Measurements from ENCODE around the gene NRP2.

Gene NRP2, protein sequence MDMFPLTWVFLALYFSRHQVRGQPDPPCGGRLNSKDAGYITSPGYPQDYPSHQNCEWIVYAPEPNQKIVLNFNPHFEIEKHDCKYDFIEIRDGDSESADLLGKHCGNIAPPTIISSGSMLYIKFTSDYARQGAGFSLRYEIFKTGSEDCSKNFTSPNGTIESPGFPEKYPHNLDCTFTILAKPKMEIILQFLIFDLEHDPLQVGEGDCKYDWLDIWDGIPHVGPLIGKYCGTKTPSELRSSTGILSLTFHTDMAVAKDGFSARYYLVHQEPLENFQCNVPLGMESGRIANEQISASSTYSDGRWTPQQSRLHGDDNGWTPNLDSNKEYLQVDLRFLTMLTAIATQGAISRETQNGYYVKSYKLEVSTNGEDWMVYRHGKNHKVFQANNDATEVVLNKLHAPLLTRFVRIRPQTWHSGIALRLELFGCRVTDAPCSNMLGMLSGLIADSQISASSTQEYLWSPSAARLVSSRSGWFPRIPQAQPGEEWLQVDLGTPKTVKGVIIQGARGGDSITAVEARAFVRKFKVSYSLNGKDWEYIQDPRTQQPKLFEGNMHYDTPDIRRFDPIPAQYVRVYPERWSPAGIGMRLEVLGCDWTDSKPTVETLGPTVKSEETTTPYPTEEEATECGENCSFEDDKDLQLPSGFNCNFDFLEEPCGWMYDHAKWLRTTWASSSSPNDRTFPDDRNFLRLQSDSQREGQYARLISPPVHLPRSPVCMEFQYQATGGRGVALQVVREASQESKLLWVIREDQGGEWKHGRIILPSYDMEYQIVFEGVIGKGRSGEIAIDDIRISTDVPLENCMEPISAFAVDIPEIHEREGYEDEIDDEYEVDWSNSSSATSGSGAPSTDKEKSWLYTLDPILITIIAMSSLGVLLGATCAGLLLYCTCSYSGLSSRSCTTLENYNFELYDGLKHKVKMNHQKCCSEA

DNA sequence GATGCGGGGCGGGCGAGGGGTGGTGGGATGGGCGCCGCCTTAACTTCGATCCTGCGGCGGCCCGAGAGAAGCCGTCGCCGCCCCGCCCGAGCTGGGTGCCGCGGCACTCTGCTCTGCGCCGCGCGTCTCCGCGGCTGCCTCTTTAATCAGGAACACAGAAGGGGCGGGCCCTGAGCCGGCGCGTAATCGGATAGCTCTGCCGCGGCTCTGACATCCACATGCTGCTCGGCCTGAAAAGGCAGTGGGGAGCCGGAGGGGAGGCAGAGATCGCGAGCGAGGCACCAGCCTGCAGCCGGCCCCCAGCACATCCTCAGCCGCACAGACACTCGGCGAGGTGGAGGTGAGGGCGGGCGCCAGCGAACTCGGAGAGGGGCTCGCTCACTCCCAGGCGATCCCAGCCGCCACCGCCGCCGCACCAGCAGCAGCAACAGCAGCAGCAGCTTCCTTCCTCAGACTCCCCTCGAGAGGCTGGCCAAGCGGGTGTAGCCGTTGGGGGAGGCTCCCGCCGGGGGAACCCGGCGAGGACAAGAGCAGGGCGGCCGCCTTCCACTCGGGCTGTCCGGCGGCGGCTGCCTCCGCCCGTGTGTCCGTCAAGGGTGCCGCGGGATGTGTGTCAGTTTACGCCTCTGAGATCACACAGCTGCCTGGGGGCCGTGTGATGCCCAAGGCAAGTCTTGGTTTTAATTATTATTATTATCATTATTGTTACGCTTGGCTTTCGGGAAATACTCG is at the start of gene NRP2:
Gene NRP2, plus strand, starts transcription at position 263 of the 732 bp plus-strand sequence. CDS start 790 bp downstream, outside the sequence.
- DNase-seq, result peak; percentile 78

DNA sequence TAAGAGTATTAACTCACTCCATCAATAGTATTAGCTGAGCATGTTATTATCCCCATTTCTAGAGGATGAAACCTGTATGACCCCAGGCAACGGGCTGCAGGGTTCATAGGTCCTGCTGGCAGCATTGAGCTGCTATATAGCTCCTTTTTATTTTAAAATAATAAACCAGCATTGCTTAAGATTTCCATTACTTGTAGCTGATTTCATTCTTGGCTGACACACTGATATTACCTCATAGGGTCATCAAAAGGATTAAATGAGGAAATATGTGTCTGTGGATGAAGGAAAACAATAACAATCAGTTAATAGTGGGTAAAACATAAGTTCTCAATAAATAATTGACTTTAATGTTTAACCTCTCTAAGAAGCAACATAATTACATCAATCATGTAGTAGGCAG is 48.3 kb upstream of the NRP2 start:
- DNase-seq, result no peak

DNA sequence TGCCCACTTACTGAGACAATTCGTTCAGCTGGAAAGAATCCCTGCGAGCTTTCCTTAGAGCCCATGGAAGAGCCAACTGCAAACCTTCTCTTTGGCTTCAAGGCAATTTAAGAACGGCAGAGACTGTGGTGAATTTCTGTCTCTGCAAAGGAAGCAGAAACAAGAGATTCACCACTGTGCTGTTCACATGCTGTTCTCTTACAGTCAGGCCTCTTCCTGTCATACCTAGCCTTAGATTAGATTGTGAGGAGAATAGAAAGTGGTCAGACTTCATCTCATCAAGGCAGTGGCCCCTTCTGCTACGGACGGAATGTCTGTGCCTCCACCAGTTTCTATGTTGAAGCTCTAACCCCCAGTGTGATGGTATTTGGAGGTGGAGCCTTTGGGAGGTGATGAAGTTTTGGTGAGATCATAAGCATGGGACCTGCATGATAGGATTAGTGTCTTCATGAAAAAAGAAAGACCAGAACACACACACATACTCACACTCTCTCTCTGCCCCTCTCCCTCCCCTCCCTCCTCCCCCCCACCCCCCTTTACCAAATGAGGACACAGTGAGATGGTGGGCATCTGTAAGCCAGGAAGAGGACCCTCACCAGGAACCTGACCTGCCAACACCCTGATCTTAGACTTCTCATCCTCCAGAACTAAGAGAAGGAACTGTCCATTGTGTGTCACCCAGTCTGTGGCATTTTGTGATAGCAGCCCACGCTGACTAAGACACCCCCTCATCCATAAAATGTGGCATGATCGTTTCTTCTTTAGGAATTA is 45.6 kb upstream of the NRP2 start:
- no peak for DNase-seq

DNA sequence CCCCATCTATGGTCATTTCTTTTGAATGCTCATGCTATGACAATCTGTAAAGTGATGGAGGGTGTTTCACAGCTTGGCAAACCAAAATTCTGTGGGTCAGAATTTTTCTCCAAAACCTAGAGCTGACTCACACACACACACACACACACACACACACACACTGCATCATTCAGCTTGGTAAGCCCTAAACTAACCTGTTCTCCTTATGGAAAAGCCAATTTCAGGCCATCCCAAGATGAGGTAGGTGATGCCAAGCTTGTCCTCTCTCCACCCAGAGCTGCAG is 45.0 kb upstream of the NRP2 start:
- DNase-seq, result no peak

DNA sequence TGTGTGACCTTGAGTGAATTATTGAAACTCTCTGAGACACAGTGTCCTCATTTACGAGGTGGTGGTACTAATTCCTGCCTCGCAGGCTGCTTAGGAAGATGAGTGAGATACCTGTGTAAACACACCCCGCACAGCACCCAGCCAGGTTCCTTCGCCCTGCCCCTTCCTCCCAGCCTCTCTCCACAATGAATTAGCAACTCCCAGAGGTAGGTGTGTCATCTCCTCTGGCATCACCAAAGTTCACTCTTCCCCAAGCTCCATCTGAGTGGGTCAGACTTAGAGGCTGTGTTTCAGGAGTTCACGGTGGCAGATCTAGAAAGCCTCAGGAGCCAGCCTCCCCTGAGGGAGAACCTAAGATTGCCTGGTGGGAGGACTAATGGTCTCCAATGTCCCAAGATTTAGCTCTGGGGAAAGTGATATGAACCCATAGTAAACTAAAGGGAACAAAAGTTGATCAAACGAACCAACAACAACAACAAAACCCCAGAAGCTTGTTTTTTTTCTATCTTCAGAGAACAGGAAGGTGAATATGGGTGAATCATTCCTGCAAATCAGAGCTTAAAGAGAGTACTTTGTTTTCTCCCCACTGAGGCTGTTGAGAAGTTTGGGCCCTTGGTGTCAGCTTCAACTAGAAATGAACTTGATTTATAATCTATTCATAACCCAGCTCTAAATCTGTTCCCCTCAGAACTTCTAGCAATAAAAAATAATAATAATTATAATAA is 44.4 kb upstream of the NRP2 start:
- no peak for DNase-seq

DNA sequence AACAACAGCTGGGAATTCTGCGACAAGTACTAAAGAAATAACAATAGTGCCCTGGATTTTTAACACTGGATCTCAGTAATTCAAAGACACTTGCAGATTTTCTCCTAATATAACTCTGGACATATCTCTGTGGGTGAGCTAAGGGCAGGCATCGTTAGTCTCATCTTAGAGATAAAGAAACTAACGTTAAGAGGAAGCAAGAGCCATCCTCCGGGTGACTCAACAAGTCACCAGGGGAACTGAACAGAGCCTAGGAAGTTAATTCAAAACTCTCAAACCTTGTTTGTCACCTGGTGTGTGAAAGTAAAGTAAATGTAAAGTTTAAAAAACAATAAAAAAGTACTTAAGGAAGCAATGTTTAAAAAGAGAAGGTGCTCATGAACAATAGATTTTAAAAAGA is 41.6 kb upstream of the NRP2 start:
- DNase-seq, result no peak

DNA sequence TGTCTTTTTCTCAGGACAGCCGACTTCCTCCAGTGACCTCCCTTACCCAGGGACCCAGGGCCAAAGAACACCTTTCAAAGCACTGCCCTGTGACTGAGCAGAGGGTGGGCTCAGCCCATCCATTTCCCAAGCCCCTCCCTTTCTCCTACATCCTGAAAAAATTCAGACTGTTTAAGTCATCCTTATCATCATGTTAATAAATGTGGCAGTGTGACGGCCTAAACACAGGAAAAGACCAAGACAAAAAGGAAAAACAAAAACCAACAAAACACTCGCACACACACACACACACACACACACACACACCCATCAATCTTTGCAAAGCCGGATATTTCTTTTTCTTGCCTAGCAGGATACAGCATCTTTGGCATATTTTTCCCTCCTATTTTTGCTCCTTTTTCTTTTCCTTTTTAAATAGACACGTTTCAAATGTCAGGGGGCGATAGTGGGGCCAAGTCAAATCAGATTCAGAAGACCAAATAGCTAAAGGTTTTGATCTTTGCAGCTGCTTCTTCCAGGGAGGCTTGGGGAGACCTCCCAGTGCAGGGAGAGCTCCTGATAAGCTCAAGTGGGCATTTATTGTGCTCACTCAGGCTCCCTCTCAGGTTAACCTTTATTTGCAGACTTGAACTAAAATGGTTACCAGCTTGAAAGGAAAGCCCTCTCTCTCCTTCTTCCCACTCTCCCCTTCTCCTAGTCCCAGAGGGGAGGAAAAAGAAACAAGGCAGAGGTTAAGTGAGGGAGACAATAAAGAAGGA is 39.5 kb upstream of the NRP2 start:
- DNase-seq, result no peak

DNA sequence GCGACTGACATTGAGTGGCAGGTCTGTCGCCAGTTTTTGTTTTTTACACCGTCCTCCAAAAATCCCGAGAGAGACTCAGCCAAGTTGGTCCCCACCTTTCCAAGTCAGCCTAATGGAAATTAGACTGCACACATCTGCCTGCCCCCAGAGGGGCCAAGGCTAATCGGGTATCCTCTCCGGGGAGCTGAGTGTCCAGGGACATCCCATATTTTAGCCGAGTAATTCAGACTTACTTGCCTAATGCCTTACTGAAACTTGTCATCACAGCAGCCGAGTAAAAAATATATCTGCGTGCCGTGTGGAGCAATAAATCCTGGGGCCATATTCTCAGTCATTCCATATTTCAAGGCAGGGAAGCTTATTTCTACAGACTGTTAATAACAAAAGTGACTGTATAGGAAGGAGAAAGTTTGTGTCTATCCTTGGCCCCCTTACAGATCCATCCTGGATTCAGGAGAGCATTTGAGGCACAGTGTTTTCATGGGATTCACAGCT is 38.9 kb upstream of the NRP2 start:
- no peak for DNase-seq

DNA sequence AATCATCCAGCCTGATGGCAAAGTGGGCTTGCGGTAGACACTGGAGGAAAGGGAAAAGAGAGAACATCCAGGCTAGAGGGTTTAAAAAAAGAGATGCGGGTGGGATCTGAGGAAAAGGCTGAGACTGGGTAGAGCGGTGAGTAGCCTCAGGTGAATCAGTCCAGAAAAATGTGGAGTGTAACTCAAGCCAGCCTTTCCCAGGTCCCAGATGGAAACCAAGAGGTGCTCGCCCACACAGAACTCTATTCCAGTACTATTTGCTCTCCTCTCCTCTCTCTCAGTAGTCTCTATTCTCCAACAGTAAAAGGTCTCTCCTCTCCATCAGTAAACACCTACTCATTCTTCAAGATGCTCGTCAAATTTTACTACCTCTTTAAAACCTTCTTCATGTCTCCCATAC is 38.3 kb upstream of the NRP2 start:
- no peak for DNase-seq

DNA sequence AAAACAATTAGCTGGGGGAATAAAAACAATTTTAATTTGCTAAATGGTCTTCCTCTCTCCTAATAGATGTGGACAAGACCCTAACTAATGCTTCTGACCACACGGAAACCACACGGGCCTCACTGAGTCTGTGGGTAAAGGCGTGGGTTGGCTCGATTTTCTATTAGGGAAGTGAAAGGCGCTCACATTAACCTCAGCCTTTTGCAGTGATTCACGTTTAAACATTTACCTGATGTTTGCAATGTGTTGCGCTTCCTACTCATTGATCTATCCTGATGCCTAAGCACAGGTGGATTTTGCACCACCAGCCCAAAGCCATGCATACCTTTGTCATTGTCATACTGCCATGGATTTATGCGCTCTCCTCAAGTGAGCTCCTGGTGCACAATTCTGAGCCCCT is 35.6 kb upstream of the NRP2 start:
- DNase-seq, result no peak

DNA sequence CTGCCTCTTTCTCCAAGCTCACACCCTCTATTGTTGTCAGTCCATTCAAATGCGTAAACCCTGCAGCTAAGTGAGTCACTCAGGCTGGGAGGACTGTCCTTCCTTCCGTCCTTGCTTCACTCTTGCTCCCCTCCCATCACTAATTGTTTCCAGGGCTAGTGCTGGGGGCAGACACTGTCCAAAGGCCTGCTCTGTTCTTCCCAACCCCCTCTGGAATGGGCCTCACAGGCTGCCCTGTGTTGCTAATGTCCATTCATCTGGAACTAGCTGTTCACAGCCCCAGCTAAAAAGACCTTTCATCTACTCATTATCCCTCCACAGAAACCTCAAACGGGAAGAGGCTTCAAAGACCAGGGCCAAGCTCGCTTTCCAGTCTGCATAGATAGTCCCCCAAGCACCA is 31.9 kb upstream of the NRP2 start:
- no peak for DNase-seq

DNA sequence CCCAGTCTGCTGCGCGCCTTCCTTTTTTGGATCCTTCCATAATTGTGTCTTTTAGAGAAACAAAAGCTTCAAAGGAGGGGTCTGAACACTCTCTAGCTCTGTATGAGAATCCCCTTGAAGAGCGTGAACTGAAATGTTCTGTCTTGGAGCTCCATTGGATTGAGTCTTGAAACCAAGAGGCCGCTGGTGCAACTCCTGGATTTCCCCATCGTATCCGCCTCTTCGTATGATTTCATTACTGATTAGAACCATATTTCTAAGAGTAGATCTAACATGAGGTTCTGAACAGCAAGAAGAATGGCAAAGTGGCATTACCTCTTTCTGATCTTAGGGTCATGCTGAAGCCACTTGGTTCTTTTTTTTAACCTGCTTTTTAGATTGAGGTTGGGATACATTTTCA is 31.4 kb upstream of the NRP2 start:
- no peak for DNase-seq

DNA sequence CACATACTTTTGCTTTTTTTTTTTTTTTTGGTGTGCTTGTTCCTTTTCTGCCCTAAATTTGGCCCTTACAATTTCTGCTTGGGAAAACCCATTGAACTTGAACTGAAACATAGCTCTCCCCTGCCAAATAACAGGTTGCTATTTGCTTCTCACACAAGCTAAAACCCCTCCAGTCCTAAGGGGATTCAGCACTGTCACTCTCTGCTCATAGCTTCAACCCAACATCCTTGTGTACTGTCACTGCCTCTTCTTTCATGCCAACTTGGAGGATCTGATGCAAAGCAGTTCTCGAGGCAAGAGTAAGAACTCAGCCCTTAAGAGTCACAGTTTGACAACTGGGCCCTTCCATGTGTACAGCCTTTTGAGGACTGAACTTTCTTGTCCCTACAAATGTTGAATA is 30.6 kb upstream of the NRP2 start:
- DNase-seq, result no peak

DNA sequence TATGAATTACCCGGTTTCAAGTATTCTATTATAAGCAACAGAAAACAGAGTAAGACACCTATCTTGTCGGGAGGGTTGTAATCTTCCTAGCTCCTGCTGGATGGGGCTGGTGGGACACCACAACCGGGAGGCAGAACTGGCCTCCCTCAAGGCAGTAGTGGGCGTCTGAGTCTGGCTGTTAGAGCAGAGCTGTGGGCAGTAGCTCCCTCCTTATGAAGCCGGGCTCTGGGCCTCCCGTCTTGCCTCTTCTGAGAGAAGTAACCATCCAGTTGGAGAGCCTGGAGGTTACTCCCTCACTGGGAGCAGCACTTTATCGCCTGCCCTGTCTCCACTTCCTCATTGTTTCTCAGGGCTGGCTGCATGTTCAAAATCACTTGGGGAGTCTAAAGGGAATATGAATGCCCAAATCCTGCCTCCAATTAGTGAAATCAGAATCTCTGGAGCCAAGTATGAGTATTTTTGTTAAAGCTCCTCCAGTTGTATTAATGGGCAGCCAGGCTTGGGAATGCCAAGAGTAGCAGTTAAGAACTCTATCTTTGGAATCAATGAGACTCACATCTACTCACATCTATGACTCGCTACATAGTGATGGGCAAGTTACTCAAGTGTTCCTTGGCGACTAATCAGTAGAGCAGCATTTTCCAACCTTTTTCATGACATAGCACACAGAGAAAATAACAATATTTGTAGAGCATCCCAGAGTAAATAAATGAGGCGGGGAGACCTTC is 27.3 kb upstream of the NRP2 start:
- no peak for DNase-seq

DNA sequence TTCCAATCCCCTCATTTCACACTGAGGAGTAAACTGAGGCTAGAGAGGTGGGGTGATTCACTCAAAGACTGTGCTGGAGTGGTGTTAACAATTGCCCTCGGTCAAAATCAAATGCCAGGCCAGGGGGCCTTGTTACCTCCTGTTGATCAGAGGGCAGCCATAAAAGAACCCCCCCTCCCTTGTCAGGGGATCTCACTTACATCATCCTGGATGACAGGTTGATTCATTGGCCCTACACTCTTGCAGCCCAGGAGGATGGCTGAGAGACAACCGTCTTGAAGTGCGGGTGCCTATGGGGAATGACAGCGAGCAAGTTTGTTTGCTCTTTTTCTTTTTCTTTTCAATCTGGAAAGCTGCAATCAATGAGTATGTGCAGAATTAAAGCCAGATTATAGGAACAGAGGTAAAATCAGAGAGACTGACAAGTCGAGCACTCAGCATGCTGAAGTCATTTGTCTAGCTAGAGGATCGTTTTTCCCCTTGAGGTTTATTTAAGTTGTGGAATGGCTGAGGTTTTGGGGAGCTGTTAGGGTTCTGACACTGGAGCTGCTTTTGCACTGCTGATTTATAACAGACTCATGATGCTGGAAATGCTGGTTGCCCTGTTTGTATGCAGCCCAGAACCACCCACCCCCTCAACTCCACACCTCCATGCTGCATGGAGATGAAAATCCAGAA is 26.4 kb upstream of the NRP2 start:
- no peak for DNase-seq

DNA sequence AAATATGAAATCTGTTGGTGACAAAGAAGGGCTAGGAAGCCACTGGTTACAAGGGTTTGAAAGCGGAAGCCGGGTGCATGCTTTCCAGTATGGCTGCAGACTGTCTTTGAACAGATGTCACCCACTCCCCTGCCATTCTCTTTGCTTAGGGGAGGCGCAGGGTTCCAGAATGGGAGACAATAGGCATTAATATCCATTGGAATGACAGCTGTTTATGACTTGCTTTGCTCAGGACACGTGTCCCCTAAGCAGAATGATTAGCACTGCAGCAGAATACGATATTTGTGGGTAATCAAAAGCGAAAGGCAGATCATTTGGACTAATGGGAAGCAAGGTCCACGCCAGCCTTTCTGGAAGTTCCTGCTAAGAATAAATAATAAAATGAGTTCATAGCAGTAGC is 25.8 kb upstream of the NRP2 start:
- DNase-seq, result no peak

DNA sequence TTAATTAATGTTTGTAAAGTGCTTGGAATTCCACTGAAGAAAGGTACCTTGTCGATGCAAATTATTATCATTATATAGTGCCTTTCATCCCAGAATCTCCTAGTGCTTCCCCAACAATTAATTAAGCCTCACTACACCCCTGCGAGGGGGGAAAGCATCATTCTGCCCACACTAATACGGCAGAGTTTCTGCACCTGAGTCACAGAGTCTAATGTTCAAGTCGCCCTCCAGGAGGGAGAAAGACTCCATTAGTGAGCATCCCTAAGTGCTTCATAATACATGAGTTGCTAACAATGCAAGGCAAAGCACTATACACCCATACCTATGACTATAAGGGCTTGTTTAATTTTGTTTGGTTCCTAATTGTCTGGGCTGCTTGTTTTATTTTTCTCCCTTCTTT is 25.4 kb upstream of the NRP2 start:
- DNase-seq, result no peak

DNA sequence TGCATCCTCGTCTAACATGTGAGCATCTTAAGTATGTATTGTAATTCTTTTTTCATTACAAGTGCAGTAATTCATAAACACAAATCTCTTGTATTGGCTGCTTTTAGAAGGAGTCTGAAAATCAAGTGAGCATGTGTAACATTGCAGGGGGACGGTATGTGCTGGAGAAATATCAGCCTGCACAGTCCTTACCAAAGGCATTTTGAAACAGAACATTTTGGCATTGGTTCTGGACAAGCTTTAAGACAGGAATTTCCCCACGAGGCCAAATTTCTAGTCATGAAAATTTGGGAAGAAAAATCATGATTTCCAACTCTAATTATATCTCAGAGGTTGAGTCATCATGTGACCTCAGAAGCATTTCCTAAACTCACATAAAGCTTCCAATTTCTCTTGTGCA is 24.7 kb upstream of the NRP2 start:
- DNase-seq, result no peak

DNA sequence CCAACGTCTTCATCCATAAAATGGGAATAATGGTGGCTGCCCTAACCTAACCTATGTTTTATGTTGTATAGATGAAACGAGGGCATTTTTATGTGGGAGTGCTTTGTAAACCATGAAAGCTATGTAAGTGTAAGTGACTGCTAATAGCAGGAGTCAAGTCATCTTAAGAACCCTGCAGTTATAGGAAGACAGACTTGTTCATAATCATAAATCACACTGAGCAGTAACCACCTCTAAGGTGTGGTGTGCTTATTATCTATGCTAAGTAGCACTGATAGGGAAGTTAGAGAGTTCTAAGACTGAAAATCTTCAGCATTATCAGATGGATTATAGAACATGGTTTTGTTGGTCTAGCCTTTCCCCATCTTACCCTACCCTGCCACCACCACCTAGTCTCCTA is 24.2 kb upstream of the NRP2 start:
- no peak for DNase-seq

DNA sequence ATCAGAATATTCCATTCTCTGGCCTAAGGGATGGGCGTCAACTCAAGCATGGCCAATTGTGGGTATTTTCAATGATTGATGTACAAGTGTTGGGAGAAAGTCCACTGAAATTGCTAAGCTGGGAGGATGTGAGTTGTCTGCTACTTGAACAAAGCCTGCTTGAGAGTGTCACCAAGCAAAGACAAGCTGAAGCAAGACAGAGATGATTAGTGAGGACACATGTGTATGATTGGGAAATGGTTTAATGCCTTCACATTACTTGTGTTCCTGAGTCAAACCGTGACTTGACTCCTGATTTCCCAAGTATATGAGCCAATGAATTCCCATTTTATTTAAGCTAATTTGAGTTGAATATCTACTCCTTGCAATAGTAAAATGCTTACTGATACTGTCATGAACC is 23.7 kb upstream of the NRP2 start:
- no peak for DNase-seq
